Lower leg skin (tissue), 3 donors: ENCODE results near the gene SLC6A4.

Experiments used
- POLR2A ChIP-seq, 2 donors: fragments of 450-650 bp; IDR thresholded peaks; one replicate each; pipeline ENCODE4 v1.6.1; 2016 to 2017; ENCODE audit warnings: antibody characterized with exemption in 2 of 2, mild to moderate bottlenecking in 1 of 2, moderate library complexity in 1 of 2
- TF ChIP-seq, protein P1 (sequence below), 3 donors: fragments of 450-650 bp; IDR thresholded peaks; one replicate each; pipeline ENCODE4 v1.5.1; 2016; ENCODE audit warnings: antibody characterized with exemption in 3 of 3, mild to moderate bottlenecking in 3 of 3, moderate library complexity in 2 of 3

DNA sequence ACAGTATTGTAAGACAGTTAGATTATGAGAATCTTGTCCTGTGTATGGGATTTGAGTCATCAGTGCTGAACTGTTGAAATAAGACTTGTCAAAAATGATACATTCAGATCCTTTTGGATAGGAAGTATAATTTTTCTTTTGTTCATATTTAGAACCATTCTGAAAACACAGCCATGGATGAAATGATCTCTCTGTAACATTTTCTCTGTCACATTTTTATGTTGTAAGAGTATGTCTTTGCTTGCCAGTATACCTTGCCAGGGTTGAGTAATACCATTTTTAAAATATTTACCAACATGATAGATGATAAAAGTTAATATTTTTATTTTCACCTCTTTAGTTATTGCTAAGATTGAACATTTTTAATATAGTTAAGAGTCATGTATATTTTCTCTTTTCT, 73.9 kb downstream of the SLC6A4 start:
- TF ChIP-seq, protein P1, sequence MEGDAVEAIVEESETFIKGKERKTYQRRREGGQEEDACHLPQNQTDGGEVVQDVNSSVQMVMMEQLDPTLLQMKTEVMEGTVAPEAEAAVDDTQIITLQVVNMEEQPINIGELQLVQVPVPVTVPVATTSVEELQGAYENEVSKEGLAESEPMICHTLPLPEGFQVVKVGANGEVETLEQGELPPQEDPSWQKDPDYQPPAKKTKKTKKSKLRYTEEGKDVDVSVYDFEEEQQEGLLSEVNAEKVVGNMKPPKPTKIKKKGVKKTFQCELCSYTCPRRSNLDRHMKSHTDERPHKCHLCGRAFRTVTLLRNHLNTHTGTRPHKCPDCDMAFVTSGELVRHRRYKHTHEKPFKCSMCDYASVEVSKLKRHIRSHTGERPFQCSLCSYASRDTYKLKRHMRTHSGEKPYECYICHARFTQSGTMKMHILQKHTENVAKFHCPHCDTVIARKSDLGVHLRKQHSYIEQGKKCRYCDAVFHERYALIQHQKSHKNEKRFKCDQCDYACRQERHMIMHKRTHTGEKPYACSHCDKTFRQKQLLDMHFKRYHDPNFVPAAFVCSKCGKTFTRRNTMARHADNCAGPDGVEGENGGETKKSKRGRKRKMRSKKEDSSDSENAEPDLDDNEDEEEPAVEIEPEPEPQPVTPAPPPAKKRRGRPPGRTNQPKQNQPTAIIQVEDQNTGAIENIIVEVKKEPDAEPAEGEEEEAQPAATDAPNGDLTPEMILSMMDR (IDR thresholded peaks at IDR 0.05): no peak
- TF ChIP-seq POLR2A (IDR thresholded peaks at IDR 0.05): no peak
